Colonic mucosa (tissue), 4 donors: ENCODE results near the gene WNK1. TPM values are rescaled to one million over a fixed set of nuclear protein-coding genes. Genes with fewer than 3 reads are reported as not detected.

Experiments used
- DNase-seq: peaks from one replicate; pipeline ENCODE4 v3.0.0-alpha.2; 2020
- H3K27ac ChIP-seq: fragments of 200-600 bp; one replicate; pipeline ENCODE4 v1.8.0; 2021
- H3K27me3 ChIP-seq: fragments of 200-600 bp; one replicate; pipeline ENCODE4 v1.8.0; 2021
- H3K36me3 ChIP-seq: fragments of 200-600 bp; one replicate; pipeline ENCODE4 v1.8.0; 2021
- H3K4me1 ChIP-seq: fragments of 200-600 bp; one replicate; pipeline ENCODE4 v1.8.0; 2021; ENCODE audit warnings: mild to moderate bottlenecking
- H3K4me3 ChIP-seq: fragments of 200-600 bp; one replicate; pipeline ENCODE4 v1.8.0; 2021
- H3K9ac ChIP-seq, 2 donors: one replicate each; pipeline ENCODE4 v1.7.0; 2013; ENCODE audit warnings: control low read depth in 2 of 2, low read depth in 2 of 2, low read length in 2 of 2
- H3K9me3 ChIP-seq: fragments of 200-600 bp; one replicate; pipeline ENCODE4 v1.8.0; 2021
- CTCF ChIP-seq: fragments of 200-600 bp; IDR thresholded peaks from one replicate; pipeline ENCODE4 v1.8.0; 2022; ENCODE audit warnings: antibody characterized with exemption, mild to moderate bottlenecking
- intact Hi-C: fragments of 100-400 bp; cut with DNase I; formaldehyde crosslinking; loops from one replicate; pipeline ENCODE4 v1.14.1; 2022
- total RNA-seq, 2 donors: library from RNA; stranded (reverse); fragmentation: NEBNext Ultra II Directional in 1 of 2; extraction: Animal tissue kit (Norgen Biotek cat#: 25700) in 1 of 2; gene quantifications; one replicate each; pipeline ENCODE4 v1.2.1, GENCODE V29; 2021
- donor health status: healthy.
- donor health status: DM: no; HTN: no; CAD: no.
- donor health status: DM: no; HTN: no; CAD: no.

WNK1 gene
- total RNA-seq, 2 donors from 2014 or later: 81.8 to 85.8 TPM

DNA sequence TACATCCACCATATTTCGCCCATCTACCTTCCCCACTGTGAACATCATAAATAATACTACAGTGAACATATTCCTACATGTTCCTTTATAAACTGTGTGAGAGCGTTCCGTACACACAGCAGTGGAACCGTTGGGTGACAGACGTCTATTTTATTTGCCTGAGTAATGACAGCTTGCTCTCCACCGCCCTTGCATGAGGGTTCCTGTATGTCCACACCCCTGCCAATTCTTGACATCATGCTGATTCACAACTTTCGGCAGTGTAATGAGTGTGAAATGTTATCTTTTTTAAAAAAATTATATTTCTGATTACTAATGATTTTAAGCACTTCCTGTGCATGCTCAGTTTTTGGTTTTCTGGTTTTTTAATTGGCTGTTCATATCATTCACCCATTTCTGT, 201.4 kb downstream of the WNK1 start:
- no peaks in the 10 kb centered on the region for H3K9me3 ChIP-seq
- intact Hi-C loops: loop anchor here (5.0 to 10.0 kb wide), 3 partner anchors 139 to 386 kb away; no protein-coding TSS in a partner anchor
- H3K27me3 ChIP-seq: no peaks in the 10 kb centered on the region
- H3K4me1 ChIP-seq: no peaks in the 10 kb centered on the region
- TF ChIP-seq CTCF: no peak
- no peaks in the 10 kb centered on the region for H3K36me3 ChIP-seq
- DNase-seq: no peak
- no peak overlapping the region for H3K4me3 ChIP-seq
- no peak overlapping the region for H3K27ac ChIP-seq
- H3K9ac ChIP-seq: no peak overlapping the region

DNA sequence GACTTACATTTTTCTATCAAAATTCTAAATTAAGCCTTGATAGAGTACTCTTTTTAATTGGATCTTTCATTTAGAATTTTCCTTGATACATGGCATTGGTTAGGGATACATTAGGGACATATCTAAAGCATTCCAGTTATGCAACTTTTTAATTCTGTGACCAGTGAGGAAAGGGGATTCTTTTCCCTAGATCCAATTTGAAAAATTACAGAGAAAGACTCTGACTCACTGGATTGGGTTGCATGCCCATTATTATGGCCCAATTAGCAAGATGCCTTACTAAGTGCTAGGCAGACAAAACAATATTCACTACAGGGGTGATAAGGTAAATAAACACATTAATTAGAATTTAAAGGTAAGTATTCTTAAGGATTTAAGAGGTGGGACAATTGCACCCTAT, 202.4 kb downstream of the WNK1 start:
- H3K27ac ChIP-seq: no peak overlapping the region
- H3K27me3 ChIP-seq: no peaks in the 10 kb centered on the region

GRCh38 chr12:955939-956338, 203.6 kb downstream of the WNK1 start:
- Histone ChIP-seq H3K9me3 (no peaks in the 10 kb centered on the region), H3K27ac (no peak overlapping the region), H3K9ac (no peak overlapping the region), H3K36me3 (no peaks in the 10 kb centered on the region), H3K4me3 (no peak overlapping the region), H3K27me3 (no peaks in the 10 kb centered on the region), H3K4me1 (no peaks in the 10 kb centered on the region)
- intact Hi-C loops: loop anchor here (10.0 kb wide), 1 partner anchor 141 kb away; no protein-coding TSS in a partner anchor
- TF ChIP-seq CTCF: no peak
- DNase-seq: no peak

More for the DNA sequence above, 202.4 kb downstream of the WNK1 start:
- Histone ChIP-seq H3K36me3 (no peaks in the 10 kb centered on the region), H3K4me1 (no peaks in the 10 kb centered on the region), H3K9me3 (no peaks in the 10 kb centered on the region), H3K4me3 (no peak overlapping the region), H3K9ac (no peak overlapping the region)
- no peak for TF ChIP-seq CTCF
- DNase-seq: no peak
- intact Hi-C loops: loop anchor here (5.0 to 10.0 kb wide), 3 partner anchors 138 to 387 kb away; no protein-coding TSS in a partner anchor

DNA sequence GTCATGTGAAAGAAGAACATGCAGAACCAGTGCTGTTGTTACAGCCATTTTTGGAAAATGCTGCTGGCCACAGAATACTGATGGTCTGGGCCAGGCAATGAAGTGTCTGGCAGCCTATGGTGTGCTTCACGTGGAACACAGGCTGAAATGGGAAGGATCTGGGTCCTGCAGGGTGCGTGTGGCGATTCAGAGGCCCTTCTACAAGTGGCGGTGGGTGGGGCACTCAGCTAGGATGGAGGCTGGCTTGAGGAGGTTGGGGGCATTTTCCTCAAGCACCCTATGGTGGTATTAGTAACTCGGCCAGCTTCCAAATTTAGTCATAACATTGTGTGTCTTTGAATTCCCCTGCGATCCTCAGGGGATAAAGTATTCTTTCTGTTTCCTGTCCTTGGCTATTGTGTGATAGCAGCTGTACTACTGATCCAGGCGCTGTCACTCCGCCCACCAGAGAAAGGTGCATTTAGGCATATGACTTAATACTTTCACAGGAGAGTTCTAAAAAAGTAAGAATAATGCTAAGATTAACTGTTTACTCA, 206.3 kb downstream of the WNK1 start:
- Histone ChIP-seq H3K9me3 (no peaks in the 10 kb centered on the region), H3K4me1 (no peaks in the 10 kb centered on the region), H3K27me3 (no peaks in the 10 kb centered on the region), H3K36me3 (no peaks in the 10 kb centered on the region), H3K4me3 (no peak overlapping the region), H3K27ac (no peak overlapping the region), H3K9ac (no peak overlapping the region)
- intact Hi-C loops: loop anchor here (10.0 kb wide), 1 partner anchor 144 kb away; no protein-coding TSS in a partner anchor
- no peak for TF ChIP-seq CTCF
- no peak for DNase-seq

Other genes with a start within 250 kb of the WNK1 start
- 1 to 10 TPM; 2.1 to 4.2 TPM for gene NINJ2, start 89.1 kb upstream of the WNK1 start, total RNA-seq
- gene RAD52, start 197.1 kb downstream of the WNK1 start, total RNA-seq: 10 to 100 TPM; 19.4 to 28.8 TPM
- 10 to 100 TPM; 26.9 to 41.9 TPM for gene ERC1, start 238.6 kb downstream of the WNK1 start, total RNA-seq